NCI-H146 (cell line): ENCODE results near the gene TMEM9.

Experiments used
- DNase-seq: peaks from one replicate; lab custom pipeline; 2025; lab: John Stamatoyannopoulos, UW

The TMEM9 gene

DNA sequence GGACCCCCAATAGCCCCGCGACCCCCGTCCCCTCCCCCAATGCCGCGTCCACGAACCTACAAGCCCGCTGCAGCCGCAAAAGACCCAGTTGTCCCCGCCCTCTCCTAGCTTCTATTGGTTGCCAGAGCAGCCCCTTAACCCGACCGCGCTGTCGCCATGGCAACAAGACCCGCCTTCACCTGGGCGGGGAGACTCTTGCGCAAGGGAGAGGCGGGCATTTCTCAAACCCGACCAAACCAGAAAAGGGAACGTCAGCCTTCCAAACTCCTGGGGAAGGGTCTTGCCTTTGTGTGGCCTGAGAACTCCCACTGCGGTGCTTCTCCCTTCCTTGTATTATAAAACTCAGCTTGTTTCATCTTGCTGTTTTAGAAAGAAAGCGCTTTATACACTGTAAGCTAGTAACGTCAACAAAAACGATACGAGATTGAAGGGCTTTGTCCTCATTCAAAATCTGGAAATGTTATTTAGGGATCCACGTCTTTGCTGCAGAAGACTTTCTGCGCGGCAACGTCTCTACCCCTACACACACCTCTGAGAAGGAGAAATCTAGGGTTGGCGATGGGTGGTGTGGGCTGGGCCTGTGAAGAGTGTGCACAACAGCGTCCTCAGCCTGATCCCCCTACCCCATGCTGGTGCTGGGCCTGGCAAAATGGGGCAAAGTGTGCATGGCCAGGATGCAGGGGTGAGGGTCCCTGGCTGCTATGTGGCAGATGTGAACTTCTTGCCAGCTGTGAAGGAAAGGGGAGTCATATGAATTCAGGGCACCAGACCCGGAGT is at the start of gene TMEM9:
Gene TMEM9, minus strand, starts transcription at position 86 of the 777 bp plus-strand sequence. CDS start 551 bp downstream, outside the sequence.
- peak; percentile 95 for DNase-seq

DNA sequence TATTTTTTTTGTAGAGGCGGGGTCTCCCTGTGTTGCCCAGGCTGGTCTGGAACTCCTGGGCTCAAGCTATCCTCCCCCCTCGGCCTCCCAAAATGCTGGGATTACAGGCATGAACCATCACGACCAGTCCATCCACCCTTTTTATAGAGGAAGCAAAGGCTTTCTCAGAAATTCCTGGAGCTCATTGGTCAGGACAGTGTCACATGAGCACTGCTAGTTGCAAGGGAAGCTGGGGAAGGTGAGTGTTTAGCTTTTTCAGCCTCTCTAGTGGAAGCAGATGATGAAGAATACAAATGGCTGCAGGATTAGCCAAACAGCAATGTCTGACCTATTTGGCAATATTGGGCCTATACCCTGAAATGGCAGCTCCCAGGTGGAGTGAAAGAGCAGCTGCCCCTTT is 44.3 kb upstream of the TMEM9 start:
- DNase-seq = no peak

DNA sequence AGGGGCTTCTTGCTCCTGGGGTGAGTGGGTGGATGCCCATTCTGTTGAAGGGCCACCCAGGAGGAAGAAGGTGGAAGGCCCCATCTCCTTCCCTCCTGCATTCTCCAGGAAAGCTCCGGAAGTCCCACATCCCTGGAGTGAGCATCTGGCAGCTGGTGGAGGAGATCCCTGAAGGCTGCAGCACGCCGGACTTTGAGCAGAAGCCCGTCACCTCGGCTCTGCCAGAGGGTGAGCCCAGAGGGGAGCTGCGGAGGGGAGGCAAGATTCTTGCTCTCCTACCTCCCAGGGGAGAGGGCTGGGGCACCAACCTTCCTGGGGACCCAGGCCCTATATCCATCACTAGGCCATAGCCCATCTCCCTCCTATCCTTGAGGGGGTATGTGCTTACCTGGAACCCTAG is 39.8 kb upstream of the TMEM9 start:
- DNase-seq = no peak

DNA sequence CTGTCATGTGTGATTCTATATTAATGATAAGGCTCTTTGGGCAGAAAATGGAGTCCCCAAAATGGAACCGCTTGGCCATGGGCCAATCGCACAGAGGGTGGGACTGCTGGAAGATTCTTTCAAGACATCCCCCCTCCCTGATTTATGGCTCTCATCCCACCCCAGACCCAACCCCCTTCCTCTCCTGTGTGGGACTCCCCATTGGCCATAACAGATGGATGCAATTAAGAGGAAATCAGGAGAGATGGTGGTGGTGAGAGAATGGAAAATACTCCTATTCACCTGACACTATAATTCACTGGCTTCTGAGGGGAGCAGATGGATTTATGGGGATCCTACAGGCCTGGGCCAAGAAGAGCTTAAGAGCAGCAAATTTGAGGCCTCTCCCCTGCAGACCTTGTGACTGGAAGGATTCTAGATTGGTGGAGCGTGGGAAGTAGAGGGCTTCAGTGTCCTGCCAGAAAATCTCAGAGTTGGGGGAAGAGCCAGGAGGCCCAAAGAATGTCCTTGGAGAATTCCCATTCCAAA is 38.1 kb upstream of the TMEM9 start:
- DNase-seq = no peak

DNA sequence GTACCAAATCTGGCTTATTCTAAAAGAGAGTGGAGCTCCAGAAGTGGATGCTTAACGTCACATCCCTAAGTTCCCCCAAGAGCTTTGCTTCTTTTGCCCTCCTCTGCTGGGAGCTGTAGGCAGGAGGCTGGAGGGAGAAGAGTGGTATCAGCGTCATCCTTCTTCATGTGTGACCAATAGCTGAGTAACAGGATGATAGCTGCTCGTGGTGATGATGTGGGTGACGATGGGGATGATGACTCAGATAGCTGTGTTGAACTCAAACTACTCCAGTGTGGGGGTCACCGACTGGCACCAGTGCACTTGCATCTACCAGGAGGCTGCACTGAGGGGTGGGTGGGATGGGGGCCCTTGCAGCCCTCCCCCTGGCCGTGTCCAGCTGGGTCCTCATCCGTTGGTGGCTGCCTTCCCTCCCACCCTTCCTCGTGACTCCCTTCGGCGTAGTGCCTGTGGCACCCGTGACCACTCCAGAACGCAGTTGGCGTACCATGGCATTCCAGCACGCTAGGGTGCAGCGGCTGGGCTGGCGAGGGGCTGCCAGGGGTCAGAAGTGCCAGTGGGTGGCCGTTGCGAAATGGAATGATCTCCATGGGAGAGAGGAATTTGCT is 37.5 kb upstream of the TMEM9 start:
- no peak for DNase-seq

DNA sequence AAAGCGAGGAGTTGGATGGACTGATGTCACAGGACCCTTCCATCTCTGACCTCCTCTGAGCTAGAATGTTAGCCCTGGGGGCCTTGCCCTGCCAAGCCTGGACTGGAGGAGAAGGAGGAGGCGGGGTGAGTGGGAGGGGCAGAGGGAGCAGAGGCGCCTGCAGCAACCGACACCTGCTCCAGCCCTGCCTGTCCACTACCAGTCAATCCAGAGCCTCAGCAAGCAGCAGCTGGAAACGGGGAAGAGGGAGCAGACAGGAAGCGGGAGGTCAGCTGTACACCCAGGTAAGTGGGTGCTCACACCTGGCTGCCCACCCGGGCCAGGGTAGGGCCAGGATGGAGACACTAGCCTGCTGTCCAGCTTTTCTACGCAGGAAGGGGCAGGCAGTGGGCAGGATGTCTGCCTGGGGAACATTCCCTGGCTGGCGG is 36.4 kb upstream of the TMEM9 start, which contains the start of gene IGFN1:
Gene IGFN1, plus strand, starts transcription at position 201 of the 428 bp plus-strand sequence. CDS start 2,470 bp downstream, outside the sequence.
- DNase-seq = peak; percentile 88

DNA sequence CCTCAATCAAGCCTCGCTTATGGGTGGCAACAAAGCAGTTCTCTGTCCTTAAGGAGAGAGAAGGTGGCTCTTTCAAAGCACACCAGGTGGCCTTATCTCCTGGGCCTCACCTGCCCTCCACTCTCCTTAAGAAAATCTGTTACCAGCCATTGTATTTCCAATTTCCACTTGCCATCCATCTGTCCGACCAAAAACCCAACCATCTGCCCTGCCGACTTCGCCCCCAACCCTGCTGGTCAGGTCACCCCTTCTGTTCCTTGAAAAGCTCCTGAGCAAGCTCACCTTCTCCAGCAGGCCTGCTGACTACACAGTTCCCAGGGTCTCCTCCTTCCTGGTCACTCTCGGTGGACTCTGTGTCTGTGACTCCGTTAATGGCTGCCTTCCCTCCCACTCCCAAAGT is 35.7 kb upstream of the TMEM9 start:
- no peak for DNase-seq

DNA sequence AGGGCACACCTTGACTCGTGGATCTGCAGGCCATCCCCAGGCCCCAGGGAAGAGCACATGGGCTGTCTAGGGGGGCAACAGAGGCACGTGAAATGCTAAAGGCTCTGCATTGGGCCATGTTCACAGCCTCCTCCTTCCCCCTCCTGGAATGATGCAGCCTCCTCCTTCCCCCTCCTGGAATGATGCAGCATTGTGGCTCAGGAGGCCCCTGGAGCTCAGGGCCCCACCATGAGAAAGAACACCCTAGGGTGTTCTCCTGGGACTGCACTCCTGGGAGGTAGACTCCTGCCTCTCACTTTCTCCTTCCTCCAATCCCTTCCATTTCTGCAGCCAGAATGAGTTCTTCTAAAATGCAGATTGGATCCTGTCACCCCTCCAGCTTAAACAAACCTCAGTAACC is 34.8 kb upstream of the TMEM9 start:
- DNase-seq = no peak

DNA sequence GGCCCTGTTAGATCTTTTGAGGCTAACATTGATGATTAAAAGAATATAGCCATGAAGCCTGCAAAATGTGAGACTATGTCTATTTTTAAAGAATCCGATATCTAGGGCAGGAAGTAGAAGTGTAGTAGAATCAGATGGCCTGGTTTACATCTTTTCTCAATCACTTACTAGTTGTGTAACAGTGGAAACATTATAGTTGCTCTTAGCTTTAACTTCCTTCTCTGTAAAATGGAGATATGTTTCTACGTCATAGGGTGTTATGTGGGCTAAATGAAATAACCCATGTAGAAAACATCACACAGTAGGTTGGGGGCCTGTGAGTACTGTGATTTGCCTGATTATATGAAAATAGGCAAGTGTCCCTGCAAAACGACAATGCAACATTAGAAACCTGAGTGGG is 31.9 kb upstream of the TMEM9 start:
- no peak for DNase-seq

DNA sequence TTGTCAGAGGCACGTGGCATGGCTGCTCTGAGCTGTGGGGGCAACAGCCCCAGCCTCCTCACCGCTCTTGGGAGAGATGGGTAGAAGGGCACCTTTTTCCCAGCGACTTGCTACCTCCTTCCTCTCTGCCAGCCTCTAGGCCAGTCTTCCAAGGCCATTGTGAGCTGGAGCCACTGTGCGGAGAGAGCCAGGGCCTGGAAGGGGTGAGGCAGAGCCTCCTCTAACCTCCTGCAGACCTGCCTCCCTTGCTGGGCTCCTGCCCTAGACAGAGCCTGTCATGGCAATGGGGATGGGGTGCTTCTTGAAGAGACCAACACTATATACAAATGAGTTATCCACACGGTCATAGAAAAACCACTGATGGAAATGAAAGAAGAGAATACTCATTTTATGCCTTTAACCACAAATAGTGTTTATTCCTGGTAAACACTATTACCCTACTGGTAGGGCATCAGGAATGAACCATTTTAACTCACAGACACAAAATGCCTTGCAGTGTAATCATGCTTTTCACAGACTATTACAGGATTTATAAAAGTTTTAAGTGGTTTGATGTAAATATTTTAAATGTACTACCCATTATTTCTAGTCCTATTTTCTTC is 31.4 kb upstream of the TMEM9 start:
- DNase-seq = no peak

DNA sequence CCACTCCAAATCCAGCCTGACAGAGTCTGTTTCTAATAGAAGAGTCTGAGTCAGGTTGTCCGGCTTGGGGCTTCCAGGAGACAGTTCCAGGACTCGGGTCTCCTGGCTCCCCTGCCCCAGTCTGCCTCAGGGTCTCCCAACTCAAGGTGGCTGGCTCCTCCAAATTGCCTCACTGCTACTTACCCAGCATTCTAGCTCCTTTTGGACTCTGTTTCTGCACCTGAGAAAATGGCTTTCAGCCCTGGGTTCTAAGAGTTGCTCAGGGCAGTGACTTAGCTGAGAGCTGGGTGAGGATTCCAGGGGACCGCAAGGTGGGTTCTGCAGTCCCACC is 30.8 kb upstream of the TMEM9 start:
- DNase-seq = no peak

DNA sequence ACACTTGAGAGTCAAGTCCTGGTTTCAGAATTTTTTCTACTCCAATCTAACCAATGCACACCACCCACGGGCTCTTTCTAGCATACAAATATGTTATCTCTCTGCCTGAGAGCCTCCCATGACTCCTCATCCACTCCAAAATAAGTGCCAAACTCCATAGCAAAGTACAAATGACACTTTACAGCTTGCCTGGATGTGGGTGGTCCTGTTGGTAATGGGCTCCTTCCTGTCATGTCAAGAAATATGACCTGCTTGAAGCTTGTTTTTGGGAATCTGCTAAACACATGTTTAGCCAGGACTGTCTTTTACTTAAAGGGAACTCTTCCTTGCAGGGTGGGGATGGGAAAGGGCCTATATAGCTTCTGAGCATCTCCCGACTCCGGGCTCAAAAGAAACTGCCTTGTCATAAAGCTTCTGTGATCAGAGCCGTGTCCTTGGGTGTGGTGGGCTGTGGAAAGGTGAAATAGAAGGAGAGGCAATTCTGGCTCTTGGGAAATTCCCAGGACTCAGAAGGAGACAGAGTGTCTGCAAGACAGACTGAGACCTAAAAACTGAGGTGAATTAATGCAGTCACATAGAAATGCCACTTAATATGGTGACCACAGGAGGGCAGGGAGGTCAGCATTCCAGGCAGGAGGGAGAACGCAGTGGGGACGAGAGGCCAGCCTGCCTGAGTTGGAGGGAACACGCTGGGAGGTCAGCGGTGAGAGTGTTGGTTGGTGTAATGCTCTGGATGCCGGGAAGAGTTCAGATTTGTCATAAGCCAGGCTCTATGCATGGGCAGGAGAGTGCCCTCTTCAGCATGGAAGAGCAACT is 30.2 kb upstream of the TMEM9 start:
- peak; percentile 28 for DNase-seq

DNA sequence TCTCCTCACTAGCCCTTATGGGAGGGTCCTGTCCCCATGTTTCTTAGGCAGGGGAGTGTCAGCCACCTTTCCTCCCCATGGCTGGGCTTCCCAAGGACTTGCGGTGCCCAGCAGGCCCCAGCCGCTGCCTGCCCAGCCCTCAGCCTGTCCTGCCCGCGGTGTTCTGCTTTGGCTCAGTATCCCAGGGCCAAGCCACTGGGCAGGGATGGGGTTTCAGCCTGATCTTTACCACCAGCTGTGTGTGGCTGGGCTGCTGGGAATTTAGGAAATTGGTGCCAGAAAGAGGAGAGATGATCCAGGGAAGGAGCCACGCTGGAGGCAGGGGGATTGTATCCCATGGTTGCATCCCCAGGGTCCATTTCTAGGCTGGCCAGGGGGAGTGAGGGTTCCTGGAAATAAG is 29.5 kb upstream of the TMEM9 start:
- DNase-seq = no peak

DNA sequence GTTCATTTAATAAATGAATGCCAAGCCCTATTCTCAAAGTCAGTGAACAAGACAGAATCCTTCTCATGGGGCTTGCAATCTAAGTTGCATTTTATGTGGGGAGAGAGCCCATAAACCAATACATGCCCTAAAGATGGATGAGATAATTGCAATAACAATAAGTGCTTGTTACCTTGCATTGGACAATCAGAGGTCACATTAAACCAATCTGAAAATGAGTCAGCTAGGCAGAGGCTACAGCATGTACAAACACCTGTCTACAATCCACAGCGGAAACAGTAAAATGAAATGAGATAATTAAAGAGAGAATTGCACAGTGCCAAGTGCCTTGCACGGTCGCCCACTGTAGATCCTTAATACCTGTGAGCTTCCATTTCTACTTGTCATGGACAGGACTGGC is 28.9 kb upstream of the TMEM9 start:
- DNase-seq = peak; percentile 61

DNA sequence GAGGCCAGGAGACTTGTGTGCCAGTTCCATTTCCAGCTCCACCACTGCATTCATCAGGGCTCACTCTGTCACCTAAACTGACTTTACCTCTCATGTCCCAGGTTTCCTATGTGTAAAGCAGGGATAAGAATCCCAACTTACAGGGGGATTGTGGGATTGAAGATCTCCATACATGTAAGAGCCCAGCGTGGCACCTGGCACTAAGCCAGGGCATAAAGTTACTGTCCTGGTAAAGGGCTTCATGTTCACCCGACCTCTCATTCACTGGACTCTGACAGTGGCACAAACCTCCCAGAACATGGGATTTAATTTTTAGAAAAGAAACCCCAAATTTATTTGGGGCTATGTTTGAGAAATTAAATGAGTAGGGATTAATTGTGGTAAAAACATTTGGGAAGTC is 27.5 kb upstream of the TMEM9 start:
- peak; percentile 28 for DNase-seq

DNA sequence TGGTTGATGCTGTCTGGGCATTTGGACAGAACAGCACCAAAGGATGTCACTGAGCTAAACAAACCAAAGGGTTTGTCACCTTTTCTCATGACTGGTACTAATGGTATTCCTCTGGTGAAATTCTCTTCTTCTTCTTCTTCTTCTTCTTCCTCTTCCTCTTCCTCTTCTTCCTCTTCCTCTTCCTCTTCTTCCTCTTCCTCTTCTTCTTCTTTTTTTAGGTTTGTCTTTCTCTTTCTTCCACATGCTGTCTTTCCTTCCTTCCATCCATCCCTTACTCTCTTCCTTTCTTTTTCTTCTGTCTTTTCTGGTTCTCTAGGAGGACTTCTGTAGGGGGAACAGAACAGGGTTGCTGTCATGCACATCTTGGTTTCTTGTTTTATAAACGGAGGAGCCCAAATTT is 27.0 kb upstream of the TMEM9 start:
- DNase-seq = no peak

DNA sequence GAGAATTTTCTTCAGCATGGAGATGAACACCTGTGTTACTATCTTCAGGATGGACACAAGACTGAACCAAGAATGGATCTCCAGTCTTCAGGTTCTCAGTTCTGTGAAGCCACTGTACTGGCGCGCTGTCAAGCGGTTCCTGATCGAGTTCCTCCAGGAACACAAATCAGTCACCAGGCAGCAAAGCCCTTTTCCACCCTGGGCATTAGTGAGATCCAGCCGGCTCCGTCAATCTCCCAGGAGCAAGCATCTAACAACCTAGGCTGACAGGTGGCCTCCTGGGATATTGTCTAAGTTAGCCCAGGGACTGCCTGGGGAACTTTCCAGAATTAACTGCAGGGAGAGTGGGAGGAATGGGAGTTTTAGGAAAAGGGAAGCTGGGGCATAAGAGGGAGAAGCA is 26.6 kb upstream of the TMEM9 start:
- no peak for DNase-seq

DNA sequence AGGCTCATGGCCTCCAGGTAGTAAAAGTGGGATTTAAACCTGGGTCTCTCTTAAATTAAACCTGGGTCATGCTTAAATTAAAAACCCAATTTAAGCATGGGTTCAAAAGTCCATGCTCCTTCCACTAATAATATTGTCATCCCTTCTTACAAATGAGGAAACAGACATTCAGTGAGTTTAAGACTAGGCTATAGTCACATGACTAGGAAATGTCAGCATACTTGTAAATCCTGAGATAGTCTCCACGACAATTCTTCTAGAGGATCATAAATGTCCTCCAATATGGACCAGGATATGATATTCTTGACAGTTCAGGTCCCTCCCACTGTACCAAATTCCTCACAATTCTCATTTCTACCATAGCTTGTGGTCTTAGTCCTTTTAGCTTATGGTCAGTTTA is 25.9 kb upstream of the TMEM9 start:
- no peak for DNase-seq

DNA sequence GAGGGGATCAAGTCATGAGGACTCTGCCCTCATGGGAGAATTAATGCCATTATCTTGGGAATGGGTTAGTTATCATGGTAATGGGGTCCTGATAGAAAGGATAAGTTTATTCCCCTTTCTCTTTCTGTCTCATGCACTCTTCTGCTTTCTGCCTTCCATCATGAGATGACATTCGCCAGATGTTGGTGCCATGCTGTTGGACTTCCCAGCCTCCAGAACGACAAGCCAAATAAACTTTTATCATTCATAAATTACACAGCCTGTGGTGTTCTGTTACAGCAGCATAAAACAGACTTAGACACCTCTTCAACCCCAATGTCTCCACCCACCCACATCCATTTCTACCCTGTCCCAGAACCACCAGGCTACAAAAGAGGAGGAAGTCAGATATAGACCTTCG is 24.4 kb upstream of the TMEM9 start:
- DNase-seq = no peak

DNA sequence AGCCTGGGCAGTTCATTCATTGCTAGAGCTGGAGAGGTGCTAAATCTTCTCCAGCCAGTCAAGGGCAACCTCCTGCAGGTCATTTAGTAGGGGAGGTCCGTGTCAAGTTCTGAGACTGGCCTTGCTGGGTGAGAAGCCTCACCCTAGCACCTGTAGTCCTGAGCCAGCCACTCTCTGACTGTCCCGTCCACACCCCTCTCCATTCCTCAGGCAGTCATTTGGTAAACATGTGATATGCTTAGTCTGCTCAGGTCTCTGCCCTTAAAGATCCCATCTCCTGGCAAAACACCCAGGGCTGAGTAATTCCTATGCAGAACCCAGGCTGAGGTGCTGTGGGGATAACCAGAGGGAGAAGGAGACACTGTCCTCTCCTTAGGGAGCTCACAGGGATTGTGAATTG is 22.7 kb upstream of the TMEM9 start:
- no peak for DNase-seq

DNA sequence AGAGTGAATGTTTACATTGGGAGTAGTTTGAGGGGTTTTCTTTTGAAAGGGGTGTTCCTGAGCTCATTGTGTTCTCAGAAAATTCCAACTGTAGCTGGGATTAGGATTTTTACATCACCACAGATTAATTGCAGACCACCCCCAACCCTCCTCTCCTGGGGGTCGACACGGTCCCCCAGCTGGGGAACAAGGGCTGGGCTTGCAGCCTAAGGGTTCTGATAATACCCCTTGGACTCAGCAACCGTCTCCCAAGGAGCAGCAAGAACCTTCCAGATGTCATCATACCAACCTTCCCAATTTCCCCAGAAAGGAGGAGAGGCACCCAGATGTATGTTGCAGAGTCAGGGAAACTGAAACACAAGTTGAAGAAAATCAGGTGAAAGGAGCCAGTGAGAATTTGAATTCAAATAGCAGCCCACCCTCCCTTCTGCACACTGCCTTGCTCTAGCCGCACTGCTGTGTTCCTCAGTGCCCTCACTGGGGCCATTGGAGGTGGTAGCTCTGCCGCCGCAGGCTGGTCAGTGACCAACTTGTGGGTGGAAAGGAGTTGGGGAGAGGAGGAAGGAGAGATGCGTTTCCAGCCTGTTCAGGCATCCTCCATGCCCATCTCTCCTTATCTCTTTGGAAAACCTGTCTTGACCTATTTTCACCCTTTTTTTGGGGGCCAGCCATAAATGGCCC is 21.7 kb upstream of the TMEM9 start:
- DNase-seq = no peak

DNA sequence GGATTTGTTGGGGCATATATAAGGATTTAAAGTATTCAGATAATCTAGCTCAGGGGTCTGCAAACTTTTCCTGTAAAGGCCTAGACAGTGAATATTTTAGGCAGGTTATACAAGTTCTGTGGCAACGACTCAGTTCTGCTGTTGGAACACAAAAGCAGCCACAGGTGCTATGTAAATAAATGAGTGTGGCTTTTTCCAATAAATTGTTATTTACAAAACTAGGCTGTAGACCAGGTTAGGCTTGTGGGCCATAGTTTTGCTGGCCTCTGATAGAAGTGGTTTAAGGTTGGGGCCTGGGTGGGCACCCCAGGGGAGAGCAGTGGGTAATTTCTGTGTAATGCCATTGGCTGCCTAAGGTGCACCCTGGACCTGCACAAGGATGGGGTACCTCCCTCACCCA is 19.5 kb upstream of the TMEM9 start:
- DNase-seq = no peak
